GM23338 (cell line): Measurements from ENCODE around the gene ARMC8.

ENCODE experiments used
- CREB1 ChIP-seq: fragments of 250-450 bp; sonication (Bioruptor Pico); IDR thresholded peaks from 2 replicates; pipeline ENCODE4 v1.5.0; 2020; ENCODE audit warnings: low read depth, mild to moderate bottlenecking, moderate library complexity
- EZH2 ChIP-seq: fragments of 200-600 bp; sonication (generic); IDR thresholded peaks from one replicate; pipeline ENCODE4 v1.8.0; 2017; ENCODE audit warnings: antibody characterized with exemption, mild to moderate bottlenecking, low read depth; ENCODE audit not compliant: unreplicated experiment
- EZH2phosphoT487 ChIP-seq: fragments of 200-600 bp; sonication (generic); IDR thresholded peaks from one replicate; pipeline ENCODE4 v1.8.1; 2018; ENCODE audit warnings: antibody characterized with exemption; ENCODE audit not compliant: unreplicated experiment
- JUNB ChIP-seq: IDR thresholded peaks from one replicate; pipeline ENCODE4 v1.6.1; 2016; ENCODE audit warnings: antibody characterized with exemption; ENCODE audit not compliant: unreplicated experiment
- NANOG ChIP-seq: IDR thresholded peaks from 2 replicates; pipeline ENCODE4 v1.6.1; 2016; ENCODE audit warnings: antibody characterized with exemption, borderline replicate concordance
- POLR2AphosphoS5 ChIP-seq: IDR thresholded peaks from 2 replicates; pipeline ENCODE4 v1.6.1; 2016; ENCODE audit warnings: antibody characterized with exemption, low read depth
- STAT1 ChIP-seq: IDR thresholded peaks from one replicate; pipeline ENCODE4 v1.6.1; 2016; ENCODE audit warnings: antibody characterized with exemption; ENCODE audit not compliant: unreplicated experiment
- ZNF114 ChIP-seq: fragments of 250-450 bp; sonication (Bioruptor Pico); IDR thresholded peaks from 2 replicates; pipeline ENCODE4 v1.5.0; 2020; ENCODE audit warnings: mild to moderate bottlenecking, moderate library complexity
- ZNF331 ChIP-seq: fragments of 250-450 bp; sonication (Bioruptor Pico); IDR thresholded peaks from 2 replicates; pipeline ENCODE4 v1.5.0; 2020; ENCODE audit warnings: low read depth, mild to moderate bottlenecking, moderate library complexity
- TF ChIP-seq, protein P1 (sequence below), 2 experiments: fragments of 200-600 bp in 1 of 2; sonication (generic) in 1 of 2; conservative IDR thresholded peaks; 2 replicates each; pipeline versions ENCODE4 v1.5.1 to v1.6.1; 2016 to 2017; ENCODE audit warnings: antibody characterized with exemption in 2 of 2, low read depth in 2 of 2, mild to moderate bottlenecking in 2 of 2, moderate library complexity in 1 of 2
- TF ChIP-seq, protein P2 (sequence below): IDR thresholded peaks from one replicate; pipeline ENCODE4 v1.6.1; 2018; ENCODE audit warnings: antibody characterized with exemption; ENCODE audit not compliant: unreplicated experiment
- TF ChIP-seq, protein P3 (sequence below): fragments of 250-450 bp; sonication (Bioruptor Pico); IDR thresholded peaks from 2 replicates; pipeline ENCODE4 v1.5.0; 2020; ENCODE audit warnings: mild to moderate bottlenecking, moderate library complexity

DNA sequence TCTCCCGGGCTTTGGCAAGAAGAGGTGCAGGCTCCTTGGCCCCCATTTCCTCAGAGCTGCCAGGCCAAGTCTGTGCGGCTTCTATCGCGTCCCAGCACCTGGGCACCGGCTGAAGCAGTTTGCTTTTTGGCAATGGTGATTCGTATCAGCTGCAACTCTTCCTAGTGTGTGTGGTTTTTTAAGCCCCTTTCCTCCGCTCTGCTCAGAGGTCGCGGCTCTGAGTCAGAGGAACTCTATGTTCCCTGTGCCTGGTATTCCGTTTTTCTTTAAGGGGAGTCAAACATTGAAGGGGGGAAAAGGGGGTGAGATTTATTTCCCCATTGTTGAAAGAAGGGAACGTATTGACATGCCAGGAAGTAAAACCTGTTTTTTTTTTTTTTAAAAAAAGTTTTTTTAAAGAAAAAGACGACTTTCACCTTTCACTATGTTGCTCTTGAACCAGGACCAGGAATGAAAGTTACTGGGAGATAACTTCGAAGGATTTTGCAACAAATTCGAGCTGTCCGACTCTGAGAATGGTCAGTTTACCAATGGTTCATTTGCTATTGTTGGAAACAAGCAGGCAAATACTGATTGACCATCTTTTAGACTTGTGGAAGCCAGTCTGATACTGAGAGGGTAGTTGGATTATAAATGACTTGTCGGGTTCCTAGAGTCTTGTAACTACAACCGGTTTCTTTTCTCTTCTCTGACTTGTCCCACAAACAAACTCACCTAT, 1.1 kb downstream of the ARMC8 start:
- TF ChIP-seq, protein P1, sequence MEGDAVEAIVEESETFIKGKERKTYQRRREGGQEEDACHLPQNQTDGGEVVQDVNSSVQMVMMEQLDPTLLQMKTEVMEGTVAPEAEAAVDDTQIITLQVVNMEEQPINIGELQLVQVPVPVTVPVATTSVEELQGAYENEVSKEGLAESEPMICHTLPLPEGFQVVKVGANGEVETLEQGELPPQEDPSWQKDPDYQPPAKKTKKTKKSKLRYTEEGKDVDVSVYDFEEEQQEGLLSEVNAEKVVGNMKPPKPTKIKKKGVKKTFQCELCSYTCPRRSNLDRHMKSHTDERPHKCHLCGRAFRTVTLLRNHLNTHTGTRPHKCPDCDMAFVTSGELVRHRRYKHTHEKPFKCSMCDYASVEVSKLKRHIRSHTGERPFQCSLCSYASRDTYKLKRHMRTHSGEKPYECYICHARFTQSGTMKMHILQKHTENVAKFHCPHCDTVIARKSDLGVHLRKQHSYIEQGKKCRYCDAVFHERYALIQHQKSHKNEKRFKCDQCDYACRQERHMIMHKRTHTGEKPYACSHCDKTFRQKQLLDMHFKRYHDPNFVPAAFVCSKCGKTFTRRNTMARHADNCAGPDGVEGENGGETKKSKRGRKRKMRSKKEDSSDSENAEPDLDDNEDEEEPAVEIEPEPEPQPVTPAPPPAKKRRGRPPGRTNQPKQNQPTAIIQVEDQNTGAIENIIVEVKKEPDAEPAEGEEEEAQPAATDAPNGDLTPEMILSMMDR (conservative IDR thresholded peaks at IDR 0.05; ENCODE audit: low read depth in 2 of 2), result no peak
- no peak for TF ChIP-seq EZH2phosphoT487
- no peak for TF ChIP-seq POLR2AphosphoS5
- no peak for TF ChIP-seq ZNF331 (CRISPR knock-in tag)
- TF ChIP-seq, protein P2, sequence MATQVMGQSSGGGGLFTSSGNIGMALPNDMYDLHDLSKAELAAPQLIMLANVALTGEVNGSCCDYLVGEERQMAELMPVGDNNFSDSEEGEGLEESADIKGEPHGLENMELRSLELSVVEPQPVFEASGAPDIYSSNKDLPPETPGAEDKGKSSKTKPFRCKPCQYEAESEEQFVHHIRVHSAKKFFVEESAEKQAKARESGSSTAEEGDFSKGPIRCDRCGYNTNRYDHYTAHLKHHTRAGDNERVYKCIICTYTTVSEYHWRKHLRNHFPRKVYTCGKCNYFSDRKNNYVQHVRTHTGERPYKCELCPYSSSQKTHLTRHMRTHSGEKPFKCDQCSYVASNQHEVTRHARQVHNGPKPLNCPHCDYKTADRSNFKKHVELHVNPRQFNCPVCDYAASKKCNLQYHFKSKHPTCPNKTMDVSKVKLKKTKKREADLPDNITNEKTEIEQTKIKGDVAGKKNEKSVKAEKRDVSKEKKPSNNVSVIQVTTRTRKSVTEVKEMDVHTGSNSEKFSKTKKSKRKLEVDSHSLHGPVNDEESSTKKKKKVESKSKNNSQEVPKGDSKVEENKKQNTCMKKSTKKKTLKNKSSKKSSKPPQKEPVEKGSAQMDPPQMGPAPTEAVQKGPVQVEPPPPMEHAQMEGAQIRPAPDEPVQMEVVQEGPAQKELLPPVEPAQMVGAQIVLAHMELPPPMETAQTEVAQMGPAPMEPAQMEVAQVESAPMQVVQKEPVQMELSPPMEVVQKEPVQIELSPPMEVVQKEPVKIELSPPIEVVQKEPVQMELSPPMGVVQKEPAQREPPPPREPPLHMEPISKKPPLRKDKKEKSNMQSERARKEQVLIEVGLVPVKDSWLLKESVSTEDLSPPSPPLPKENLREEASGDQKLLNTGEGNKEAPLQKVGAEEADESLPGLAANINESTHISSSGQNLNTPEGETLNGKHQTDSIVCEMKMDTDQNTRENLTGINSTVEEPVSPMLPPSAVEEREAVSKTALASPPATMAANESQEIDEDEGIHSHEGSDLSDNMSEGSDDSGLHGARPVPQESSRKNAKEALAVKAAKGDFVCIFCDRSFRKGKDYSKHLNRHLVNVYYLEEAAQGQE, result no peak
- TF ChIP-seq EZH2, result no peak
- no peak for TF ChIP-seq CREB1 (CRISPR knock-in tag)
- TF ChIP-seq JUNB, result no peak
- no peak for TF ChIP-seq ZNF114 (CRISPR knock-in tag)
- TF ChIP-seq NANOG, result no peak
- TF ChIP-seq, protein P3, sequence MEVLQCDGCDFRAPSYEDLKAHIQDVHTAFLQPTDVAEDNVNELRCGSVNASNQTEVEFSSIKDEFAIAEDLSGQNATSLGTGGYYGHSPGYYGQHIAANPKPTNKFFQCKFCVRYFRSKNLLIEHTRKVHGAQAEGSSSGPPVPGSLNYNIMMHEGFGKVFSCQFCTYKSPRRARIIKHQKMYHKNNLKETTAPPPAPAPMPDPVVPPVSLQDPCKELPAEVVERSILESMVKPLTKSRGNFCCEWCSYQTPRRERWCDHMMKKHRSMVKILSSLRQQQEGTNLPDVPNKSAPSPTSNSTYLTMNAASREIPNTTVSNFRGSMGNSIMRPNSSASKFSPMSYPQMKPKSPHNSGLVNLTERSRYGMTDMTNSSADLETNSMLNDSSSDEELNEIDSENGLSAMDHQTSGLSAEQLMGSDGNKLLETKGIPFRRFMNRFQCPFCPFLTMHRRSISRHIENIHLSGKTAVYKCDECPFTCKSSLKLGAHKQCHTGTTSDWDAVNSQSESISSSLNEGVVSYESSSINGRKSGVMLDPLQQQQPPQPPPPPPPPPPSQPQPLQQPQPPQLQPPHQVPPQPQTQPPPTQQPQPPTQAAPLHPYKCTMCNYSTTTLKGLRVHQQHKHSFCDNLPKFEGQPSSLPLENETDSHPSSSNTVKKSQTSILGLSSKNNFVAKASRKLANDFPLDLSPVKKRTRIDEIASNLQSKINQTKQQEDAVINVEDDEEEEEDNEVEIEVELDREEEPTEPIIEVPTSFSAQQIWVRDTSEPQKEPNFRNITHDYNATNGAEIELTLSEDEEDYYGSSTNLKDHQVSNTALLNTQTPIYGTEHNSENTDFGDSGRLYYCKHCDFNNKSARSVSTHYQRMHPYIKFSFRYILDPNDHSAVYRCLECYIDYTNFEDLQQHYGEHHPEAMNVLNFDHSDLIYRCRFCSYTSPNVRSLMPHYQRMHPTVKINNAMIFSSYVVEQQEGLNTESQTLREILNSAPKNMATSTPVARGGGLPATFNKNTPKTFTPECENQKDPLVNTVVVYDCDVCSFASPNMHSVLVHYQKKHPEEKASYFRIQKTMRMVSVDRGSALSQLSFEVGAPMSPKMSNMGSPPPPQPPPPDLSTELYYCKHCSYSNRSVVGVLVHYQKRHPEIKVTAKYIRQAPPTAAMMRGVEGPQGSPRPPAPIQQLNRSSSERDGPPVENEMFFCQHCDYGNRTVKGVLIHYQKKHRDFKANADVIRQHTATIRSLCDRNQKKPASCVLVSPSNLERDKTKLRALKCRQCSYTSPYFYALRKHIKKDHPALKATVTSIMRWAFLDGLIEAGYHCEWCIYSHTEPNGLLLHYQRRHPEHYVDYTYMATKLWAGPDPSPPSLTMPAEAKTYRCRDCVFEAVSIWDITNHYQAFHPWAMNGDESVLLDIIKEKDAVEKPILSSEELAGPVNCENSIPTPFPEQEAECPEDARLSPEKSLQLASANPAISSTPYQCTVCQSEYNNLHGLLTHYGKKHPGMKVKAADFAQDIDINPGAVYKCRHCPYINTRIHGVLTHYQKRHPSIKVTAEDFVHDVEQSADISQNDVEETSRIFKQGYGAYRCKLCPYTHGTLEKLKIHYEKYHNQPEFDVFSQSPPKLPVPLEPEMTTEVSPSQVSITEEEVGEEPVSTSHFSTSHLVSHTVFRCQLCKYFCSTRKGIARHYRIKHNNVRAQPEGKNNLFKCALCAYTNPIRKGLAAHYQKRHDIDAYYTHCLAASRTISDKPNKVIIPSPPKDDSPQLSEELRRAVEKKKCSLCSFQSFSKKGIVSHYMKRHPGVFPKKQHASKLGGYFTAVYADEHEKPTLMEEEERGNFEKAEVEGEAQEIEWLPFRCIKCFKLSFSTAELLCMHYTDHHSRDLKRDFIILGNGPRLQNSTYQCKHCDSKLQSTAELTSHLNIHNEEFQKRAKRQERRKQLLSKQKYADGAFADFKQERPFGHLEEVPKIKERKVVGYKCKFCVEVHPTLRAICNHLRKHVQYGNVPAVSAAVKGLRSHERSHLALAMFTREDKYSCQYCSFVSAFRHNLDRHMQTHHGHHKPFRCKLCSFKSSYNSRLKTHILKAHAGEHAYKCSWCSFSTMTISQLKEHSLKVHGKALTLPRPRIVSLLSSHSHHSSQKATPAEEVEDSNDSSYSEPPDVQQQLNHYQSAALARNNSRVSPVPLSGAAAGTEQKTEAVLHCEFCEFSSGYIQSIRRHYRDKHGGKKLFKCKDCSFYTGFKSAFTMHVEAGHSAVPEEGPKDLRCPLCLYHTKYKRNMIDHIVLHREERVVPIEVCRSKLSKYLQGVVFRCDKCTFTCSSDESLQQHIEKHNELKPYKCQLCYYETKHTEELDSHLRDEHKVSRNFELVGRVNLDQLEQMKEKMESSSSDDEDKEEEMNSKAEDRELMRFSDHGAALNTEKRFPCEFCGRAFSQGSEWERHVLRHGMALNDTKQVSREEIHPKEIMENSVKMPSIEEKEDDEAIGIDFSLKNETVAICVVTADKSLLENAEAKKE (CRISPR knock-in tag), result no peak
- no peak for TF ChIP-seq STAT1
